Aorta (tissue), 5 donors: ENCODE results near the gene TUFT1. TPM values are rescaled to one million over a fixed set of nuclear protein-coding genes. Genes with fewer than 3 reads are reported as not detected.

Source experiments
- ATAC-seq: fragments of 200-7000 bp; cut with Tn5 transposase; one replicate; pipeline ENCODE4 v1.9.1; 2022; ENCODE audit warnings: moderate library complexity; ENCODE audit not compliant: low FRiP score
- DNase-seq, 2 donors: peaks; one replicate each; pipeline ENCODE4 v3.0.0-alpha.2; 2020
- H3K27ac ChIP-seq, 2 donors: one replicate each; pipeline ENCODE4 v1.5.1; 2013; ENCODE audit warnings: low read length in 2 of 2, mild to moderate bottlenecking in 2 of 2, moderate library complexity in 2 of 2, control low read depth in 1 of 2, inconsistent platforms in 1 of 2, low read depth in 1 of 2
- H3K27me3 ChIP-seq, 2 donors: one replicate each; pipeline ENCODE4 v1.6.1; 2013; ENCODE audit warnings: control low read depth in 1 of 2, low read length in 1 of 2, mild to moderate bottlenecking in 1 of 2, moderate library complexity in 1 of 2; ENCODE audit not compliant: insufficient read depth in 2 of 2, control insufficient read depth in 1 of 2
- H3K36me3 ChIP-seq, 2 donors: one replicate each; pipeline ENCODE4 v1.6.1; 2013; ENCODE audit warnings: control low read depth in 1 of 2, low read length in 1 of 2, mild to moderate bottlenecking in 1 of 2; ENCODE audit not compliant: insufficient read depth in 2 of 2, control insufficient read depth in 1 of 2
- H3K4me1 ChIP-seq, 2 donors: one replicate each; pipeline ENCODE4 v1.6.1; 2013; ENCODE audit warnings: low read length in 2 of 2, control low read depth in 1 of 2, mild to moderate bottlenecking in 1 of 2, moderate library complexity in 1 of 2; ENCODE audit not compliant: insufficient read depth in 2 of 2, control insufficient read depth in 1 of 2
- H3K4me3 ChIP-seq, 2 donors: one replicate each; pipeline ENCODE4 v1.5.1; 2013; ENCODE audit warnings: low read length in 2 of 2, control low read depth in 1 of 2, mild to moderate bottlenecking in 1 of 2
- H3K9me3 ChIP-seq: one replicate; pipeline ENCODE4 v1.6.1; 2013; ENCODE audit warnings: mild to moderate bottlenecking, low read length; ENCODE audit not compliant: control insufficient read depth
- WGBS, 2 donors: extraction: QIAGEN DNeasy Blood & Tissue Kit; methylation state at CpG; one replicate each; pipeline ENCODE4 v1.1.7; 2013; 5-methylcytosine and 5-hydroxymethylcytosine counted together
- intact Hi-C, 2 donors: fragments of 100-400 bp; cut with DNase I; formaldehyde crosslinking; loops; one replicate each; pipeline versions ENCODE4 v1.14.2 to v1.15.0; 2022
- polyA plus RNA-seq, 2 donors: library from polyadenylated mRNA; stranded (reverse); fragments of 200-250 nt; gene quantifications; one replicate each; pipeline ENCODE4 v1.2.3, GENCODE V29; 2013
- total RNA-seq, 2 donors: library from RNA; stranded (reverse); fragmentation: NEBNext Ultra II Directional; extraction: Animal tissue kit (Norgen Biotek cat#: 25700); gene quantifications; one replicate each; pipeline ENCODE4 v1.2.1, GENCODE V29; 2021
- donor health status: healthy with polysubstance abuse.
- donor health status: Bipolar disorder and iron deficiency.
- donor health status: DM: no; HTN: no; CAD: no.
- donor health status: DM: no; HTN: no; CAD: no.
- donor health status: DM: yes; HTN: yes; CAD: no.

TUFT1 gene
- total and polyA plus RNA-seq, 4 donors = 3.9 to 11.2 (median 5.5) TPM

DNA sequence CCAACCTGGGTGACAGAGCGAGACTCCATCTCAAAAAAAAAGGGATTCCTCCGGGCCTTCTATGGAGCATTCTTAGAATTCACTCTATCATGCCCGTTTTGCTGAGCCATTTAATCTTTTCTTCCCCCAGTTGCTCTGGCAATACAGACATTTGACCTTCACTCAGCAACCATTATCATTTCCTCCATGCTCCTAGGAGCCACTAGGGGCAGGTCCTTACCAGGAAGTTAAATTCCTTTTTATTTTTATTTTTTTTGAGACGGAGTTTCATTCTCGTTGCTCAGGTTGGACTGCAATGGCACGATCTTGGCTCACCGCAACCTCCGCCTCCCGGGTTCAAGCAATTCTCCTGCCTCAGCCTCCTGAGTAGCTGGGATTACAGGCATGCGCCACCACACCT is 38.6 kb upstream of the TUFT1 start:
- no peak overlapping the region for H3K4me3 ChIP-seq
- ATAC-seq (no peak), DNase-seq (no peak)
- H3K27me3 ChIP-seq = no peaks in the 10 kb centered on the region
- intact Hi-C loops = no loop called here
- no peaks in the 10 kb centered on the region for H3K9me3 ChIP-seq
- no peaks in the 10 kb centered on the region for H3K4me1 ChIP-seq
- 68 to 73% methylated on average over 9 to 10 of the region's 10 CpGs for WGBS, 2 donors
- H3K36me3 ChIP-seq = no peaks in the 10 kb centered on the region
- no peak overlapping the region for H3K27ac ChIP-seq

GRCh38 chr1:151502035-151502700 is 37.9 kb upstream of the TUFT1 start:
- intact Hi-C loops = no loop called here
- WGBS, 2 donors = 67 to 75% methylated on average over 5 of the region's 5 CpGs
- no peak for DNase-seq

DNA sequence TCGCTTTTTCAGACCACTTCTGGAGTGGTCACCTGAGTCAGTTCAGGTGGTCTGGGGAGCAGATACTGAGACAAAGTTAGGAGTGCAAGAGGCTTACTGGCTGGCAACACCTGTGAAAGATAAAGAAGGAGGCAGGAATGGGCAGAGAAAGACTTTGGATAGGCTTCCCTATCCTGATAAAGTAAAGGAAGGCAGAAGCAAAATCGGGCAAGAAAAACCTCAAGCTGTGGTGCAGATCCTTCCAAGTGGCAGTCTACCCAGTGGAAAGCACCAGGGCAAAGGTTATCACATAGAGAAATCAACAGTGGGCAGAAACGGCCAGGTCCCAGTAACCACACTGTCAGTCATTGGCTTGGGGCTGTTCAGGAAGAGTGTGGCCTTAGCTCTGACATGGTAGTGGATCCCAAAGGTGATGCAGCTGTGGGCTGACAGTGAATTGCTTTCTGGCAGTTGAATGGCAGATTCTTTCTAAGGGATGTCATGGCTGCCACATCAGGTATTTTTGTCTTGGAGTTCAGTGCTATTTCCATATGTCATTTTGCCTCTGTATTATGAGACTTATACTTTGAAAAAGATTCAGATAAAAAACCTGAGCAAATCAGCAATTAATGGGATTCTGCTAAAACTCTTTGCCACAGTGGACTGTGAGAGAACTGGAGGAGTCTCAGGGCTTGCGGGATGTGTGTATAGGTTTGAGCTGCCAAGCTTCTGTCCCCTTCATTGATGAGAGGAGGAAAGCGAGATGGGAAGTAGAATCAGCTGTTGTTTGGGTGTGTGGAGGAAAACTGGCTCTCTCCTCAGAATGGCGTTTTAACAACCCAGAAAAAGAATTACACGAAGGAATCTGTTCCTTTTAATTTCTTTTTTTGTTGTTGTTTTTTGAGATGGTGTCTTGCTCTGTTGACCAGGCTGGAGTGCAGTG is 37.0 kb upstream of the TUFT1 start:
- H3K27ac ChIP-seq = no peak overlapping the region
- H3K9me3 ChIP-seq = no peaks in the 10 kb centered on the region
- 70 to 76% methylated on average over 7 of the region's 7 CpGs for WGBS, 2 donors
- no peaks in the 10 kb centered on the region for H3K27me3 ChIP-seq
- H3K4me1 ChIP-seq = no peaks in the 10 kb centered on the region
- DNase-seq (no peak), ATAC-seq (no peak)
- no peaks in the 10 kb centered on the region for H3K36me3 ChIP-seq
- H3K4me3 ChIP-seq = no peak overlapping the region
- intact Hi-C loops = no loop called here

More at GRCh38 chr1:151502035-151502700, 37.9 kb upstream of the TUFT1 start:
- Histone ChIP-seq H3K9me3 (no peaks in the 10 kb centered on the region), H3K36me3 (no peaks in the 10 kb centered on the region), H3K27me3 (no peaks in the 10 kb centered on the region), H3K27ac (no peak overlapping the region), H3K4me3 (no peak overlapping the region), H3K4me1 (no peaks in the 10 kb centered on the region)
- no peak for ATAC-seq

DNA sequence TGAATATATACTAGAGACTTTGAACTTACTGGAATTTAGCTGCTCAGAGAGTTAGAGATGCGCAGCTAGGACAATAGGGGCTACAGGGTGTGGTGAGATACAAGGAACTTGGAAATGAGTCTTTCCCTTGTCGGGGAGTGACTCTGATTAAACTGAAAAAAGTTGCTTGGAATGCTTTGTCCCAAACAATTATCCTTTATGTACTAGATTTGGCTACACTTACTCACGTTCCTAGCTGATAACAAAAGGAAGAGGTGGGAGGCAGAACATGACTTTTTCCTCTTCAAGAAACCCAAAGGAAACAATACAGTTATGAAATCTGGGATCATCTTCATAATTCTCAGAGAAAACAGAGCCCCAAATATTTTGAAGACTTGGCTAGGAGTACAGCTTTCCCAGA is 35.9 kb upstream of the TUFT1 start:
- Histone ChIP-seq H3K9me3 (no peaks in the 10 kb centered on the region), H3K4me1 (no peaks in the 10 kb centered on the region), H3K36me3 (no peaks in the 10 kb centered on the region), H3K27me3 (no peaks in the 10 kb centered on the region), H3K4me3 (no peak overlapping the region), H3K27ac (no peak overlapping the region)
- DNase-seq (no peak), ATAC-seq (no peak)
- 52 to 53% methylated on average over 3 of the region's 3 CpGs for WGBS, 2 donors
- intact Hi-C loops = no loop called here

GRCh38 chr1:151504759-151505158 is 35.4 kb upstream of the TUFT1 start:
- no peaks in the 10 kb centered on the region for H3K9me3 ChIP-seq
- H3K36me3 ChIP-seq = no peaks in the 10 kb centered on the region
- no peaks in the 10 kb centered on the region for H3K4me1 ChIP-seq
- no peak overlapping the region for H3K4me3 ChIP-seq
- intact Hi-C loops = no loop called here
- no peaks in the 10 kb centered on the region for H3K27me3 ChIP-seq
- no peak for DNase-seq
- no peak overlapping the region for H3K27ac ChIP-seq
- 76 to 86% methylated on average over 4 of the region's 4 CpGs for WGBS, 2 donors
- no peak for ATAC-seq

DNA sequence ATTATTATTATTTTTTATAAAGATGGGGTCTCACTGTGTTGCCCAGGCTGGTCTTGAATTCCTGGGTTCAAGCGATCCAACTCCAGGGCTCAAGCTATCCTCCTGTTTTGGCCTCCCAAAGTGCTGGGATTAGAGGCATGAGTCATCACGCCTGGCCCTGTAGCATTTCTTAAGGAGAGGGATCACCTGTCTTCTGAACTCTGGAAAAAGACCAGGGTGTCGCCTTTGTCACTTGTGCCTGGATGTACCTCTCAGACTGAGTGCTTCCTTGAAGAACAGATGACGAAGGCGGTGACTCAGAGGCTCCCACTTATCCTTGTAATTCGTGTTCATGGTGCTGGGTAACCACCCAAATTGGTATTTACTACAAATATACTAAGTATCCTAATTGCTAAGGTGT is 31.3 kb upstream of the TUFT1 start:
- H3K4me3 ChIP-seq = no peak overlapping the region
- H3K27ac ChIP-seq = no peak overlapping the region
- intact Hi-C loops = no loop called here
- peaks cover 0 to 5% of the 10 kb centered on the region in 2 donors for H3K4me1 ChIP-seq
- H3K36me3 ChIP-seq = no peaks in the 10 kb centered on the region
- no peak for DNase-seq
- 86% methylated on average over 6 of the region's 6 CpGs for WGBS, 2 donors
- H3K27me3 ChIP-seq = no peaks in the 10 kb centered on the region
- no peaks in the 10 kb centered on the region for H3K9me3 ChIP-seq
- no peak for ATAC-seq

GRCh38 chr1:151509350-151510019 is 30.6 kb upstream of the TUFT1 start:
- 93 to 94% methylated on average over 15 of the region's 15 CpGs for WGBS, 2 donors
- Histone ChIP-seq H3K4me1 (peaks cover 0 to 5% of the 10 kb centered on the region in 2 donors), H3K27ac (no peak overlapping the region), H3K4me3 (no peak overlapping the region), H3K27me3 (no peaks in the 10 kb centered on the region), H3K36me3 (no peaks in the 10 kb centered on the region), H3K9me3 (no peaks in the 10 kb centered on the region)
- ATAC-seq (no peak), DNase-seq (no peak)
- intact Hi-C loops = no loop called here

DNA sequence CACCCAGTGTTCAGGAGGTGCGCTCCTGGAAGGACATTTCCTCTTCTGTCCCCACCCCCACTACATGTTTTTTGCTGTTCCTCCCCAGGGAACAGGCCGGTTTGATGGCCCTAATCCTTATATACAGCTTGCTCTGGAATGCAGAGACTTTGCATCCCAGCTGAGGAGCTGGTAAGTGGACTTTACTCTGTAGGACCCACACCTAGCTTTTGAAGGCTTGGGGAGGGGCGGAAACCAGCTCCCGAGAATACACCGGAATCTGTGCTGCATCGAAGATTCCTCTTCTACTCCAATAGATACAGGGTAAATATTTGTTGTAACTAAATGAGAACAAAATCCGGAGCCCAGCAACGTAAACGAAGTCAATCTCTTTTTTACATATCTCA is 30.1 kb upstream of the TUFT1 start:
- ATAC-seq (no peak), DNase-seq (no peak)
- 26 to 28% methylated on average over 9 of the region's 9 CpGs for WGBS, 2 donors
- H3K36me3 ChIP-seq = no peaks in the 10 kb centered on the region
- no peaks in the 10 kb centered on the region for H3K9me3 ChIP-seq
- H3K27ac ChIP-seq = no peak overlapping the region
- peaks cover 0 to 5% of the 10 kb centered on the region in 2 donors for H3K4me1 ChIP-seq
- intact Hi-C loops = no loop called here
- H3K27me3 ChIP-seq = no peaks in the 10 kb centered on the region
- H3K4me3 ChIP-seq = no peak overlapping the region
